ENCODE results near the gene POLR1B.

DNA sequence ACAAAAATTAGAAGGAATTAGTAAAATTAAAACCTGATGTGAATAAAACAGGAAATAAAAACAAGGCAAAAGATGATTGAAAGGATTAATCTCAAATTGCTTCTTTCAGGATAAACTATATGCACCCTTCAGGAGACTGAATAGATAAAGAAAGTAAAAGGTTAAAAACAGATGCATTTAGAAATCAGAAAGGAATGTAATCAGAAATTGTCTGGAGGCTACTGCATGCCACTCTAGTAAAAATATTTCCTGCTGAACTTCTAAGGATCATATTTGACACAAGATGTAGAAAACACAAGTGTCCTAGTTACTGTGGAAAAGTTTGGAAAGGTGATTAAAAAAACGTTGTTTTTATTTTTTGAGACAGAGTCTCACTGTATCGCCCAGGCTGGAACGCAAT lies 58.4 kb downstream of the POLR1B start:
- TF ChIP-seq EZH2phosphoT487 (IDR thresholded peaks at IDR 0.05) (no peak), CTCF (IDR thresholded peaks at IDR 0.05) (no peak), EZH2 (IDR thresholded peaks at IDR 0.05) (no peak)
